ENCODE data around the gene SRP54.
A peak's percentile ranks its signal among the peaks of the same experiment; 100 is the strongest.
"Not testable (repeated sequence)": the region's sequence is repeated elsewhere in the genome, so short reads cannot be mapped to it uniquely, and the experiment has no call there.

The SRP54 gene

DNA sequence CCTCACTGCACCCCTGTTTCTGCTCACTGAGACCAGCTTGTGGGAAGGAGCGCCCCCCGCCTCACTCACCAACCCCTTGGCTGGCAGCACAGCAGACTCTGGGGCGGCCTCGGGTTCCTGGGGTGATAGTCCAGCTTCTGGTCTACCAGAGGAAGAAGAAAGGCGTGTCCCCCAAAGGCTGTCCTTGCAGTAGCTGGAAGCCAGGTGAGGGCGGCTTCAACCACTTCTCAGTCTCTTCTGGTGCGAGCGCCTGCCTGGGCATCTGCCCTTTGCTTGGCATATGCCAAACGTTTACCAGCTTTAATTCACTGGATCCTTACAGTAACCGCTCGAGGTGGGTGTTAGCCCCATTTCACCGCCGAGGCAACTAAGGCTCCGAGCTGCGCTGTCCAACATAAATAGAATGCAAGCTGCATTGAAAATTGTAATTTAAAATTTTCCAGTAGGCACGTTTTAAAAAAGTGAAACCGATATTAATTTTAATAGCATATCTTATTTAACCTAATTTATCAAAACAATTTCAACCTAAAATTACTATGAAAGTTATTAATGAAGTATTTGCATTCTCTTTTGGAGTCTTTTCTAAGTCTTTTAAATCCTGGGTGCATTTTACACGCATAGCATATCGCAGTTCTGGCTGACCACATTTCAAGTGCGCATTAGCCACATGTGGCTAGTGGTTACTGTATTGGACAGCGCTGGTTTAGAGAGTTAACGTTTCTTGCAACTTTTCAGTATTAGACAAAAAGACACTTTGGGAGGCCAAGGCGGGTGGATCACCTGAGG lies 64.2 kb downstream of the SRP54 start:
- DNase-seq (ENCODE audit: low read depth, low spot score), result peak; percentile 1

DNA sequence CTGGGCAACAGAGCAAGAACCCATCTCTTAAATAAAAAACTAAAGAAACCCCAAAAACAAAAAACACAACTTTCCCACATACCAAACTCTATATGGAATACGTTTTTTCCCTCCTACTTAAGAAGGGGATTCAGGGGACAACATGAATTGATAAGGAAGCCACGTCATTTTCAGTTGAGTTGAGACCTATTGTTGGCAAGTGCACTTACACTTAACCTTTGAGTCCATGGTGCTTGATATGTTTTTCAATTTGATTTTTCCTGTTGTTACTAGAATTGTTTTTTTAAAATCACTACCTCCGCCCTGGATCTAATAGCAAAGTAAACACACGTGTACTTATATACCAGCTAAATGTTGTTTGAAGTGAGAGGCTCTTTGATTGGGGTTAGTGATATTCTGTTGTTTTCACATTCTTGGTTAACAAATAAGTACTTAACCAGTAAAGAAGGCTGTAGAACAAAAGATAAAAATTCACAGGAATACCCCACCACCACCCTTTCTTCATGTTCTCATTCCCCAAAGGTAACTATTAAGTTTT lies 65.3 kb downstream of the SRP54 start:
- DNase-seq (ENCODE audit: low read depth, low spot score), result no peak

DNA sequence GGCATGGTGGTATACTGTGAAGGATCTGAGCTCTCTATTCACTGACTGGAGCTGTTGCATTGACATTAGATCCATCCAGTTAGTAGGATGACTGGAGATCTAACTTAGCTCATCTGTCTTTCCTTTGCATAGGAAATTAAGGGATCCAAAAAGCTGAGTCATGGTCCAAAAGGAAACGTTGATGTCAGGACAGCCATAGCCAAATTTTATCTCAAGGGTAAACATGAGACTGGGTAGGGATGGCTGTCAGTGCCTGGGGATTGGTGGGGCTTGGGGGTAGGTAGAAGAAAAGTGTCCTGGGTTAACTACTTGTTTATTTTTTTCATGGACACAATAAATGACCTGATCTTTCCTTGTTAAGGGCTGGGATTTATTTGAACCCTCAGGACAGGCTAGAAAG lies 67.9 kb downstream of the SRP54 start:
- DNase-seq (ENCODE audit: low read depth, low spot score), result no peak

DNA sequence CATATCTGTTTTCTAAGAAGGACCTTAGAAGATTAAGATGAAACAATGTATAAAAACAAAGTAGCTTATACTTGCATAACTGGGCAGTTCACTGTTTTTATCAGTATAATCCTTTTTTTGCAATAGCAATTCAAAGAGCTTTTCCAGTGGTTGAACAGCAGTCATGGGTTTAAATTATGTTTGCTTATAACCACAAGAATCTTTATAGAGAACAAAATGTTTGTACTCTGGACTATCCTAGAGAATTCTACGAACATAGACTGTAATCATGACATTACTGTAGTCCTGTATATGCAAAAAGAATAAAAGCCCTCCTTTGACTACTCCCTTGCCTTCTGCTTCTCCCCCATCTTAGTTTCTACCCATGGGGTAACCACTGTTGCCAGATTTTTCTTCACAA lies 69.0 kb downstream of the SRP54 start:
- no peak for DNase-seq (ENCODE audit: low read depth, low spot score)

DNA sequence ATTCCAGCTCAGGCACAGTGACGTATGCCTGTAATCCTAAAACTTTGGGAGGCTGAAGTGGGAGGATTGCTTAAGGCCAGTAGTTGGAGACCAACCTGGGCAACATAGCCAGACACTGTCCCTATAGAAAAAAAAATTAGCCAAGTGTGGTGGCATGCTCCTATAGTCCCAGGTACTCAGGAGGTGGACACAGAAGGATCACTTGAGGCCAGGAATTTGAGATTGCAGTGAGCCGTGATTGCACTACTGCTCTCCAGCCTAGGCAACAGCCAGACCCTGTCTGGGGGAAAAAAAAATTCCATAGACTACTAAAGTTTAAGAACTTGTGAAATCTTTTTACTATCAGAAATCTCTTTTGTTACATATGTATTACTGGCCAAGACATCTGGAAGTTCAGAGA lies 69.8 kb downstream of the SRP54 start:
- DNase-seq (ENCODE audit: low read depth, low spot score), result no peak

DNA sequence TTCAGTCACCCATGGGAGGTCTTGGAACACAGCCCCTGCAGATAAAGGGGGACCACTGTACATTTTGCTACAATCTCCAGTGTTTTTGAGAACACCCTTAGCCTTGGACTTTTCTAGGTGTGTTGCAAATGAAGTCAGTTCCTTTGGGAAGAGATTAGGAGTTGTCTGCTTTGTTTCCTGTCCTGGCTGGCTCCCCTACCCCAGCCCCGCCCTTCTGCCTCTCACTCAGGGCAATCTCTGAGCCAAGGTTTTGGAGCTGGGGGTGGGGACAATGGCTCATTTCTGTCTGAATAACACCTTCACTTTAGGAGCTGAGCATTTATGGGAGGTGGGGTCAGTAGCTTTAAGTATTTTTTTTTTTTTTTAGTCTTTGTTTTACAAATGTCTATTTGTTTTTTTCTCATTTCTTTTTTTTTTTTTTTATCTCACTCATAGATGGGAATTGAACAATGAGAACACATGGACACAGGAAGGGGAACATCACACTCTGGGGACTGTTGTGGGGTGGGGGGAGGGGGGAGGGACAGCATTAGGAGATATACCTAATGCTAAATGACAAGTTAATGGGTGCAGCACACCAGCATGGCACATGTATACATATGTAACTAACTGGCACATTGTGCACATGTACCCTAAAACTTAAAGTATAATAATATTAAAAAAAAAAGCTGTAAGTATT lies 78.5 kb downstream of the SRP54 start:
- not testable (repeated sequence) for DNase-seq (ENCODE audit: low read depth, low spot score)

DNA sequence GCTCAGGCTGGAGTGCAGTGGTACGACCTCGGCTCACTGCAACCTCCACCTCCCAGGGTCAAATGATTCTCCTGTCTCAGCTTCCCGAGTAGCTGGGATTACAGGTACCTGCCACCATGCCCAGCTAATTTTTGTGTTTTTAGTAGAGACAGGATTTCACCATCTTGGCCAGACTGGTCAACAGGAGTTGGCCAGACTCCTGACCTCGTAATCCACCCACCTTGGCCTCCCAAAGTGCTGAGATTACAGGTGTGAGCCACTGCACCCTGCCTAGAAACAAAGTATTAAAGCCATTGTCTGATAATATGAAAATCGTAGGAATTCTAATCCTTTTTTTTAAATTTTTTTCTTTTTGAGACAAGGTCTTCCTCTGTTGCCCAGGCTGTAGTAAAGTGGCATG lies 82.9 kb downstream of the SRP54 start:
- DNase-seq (ENCODE audit: low read depth, low spot score), result not testable (repeated sequence)

DNA sequence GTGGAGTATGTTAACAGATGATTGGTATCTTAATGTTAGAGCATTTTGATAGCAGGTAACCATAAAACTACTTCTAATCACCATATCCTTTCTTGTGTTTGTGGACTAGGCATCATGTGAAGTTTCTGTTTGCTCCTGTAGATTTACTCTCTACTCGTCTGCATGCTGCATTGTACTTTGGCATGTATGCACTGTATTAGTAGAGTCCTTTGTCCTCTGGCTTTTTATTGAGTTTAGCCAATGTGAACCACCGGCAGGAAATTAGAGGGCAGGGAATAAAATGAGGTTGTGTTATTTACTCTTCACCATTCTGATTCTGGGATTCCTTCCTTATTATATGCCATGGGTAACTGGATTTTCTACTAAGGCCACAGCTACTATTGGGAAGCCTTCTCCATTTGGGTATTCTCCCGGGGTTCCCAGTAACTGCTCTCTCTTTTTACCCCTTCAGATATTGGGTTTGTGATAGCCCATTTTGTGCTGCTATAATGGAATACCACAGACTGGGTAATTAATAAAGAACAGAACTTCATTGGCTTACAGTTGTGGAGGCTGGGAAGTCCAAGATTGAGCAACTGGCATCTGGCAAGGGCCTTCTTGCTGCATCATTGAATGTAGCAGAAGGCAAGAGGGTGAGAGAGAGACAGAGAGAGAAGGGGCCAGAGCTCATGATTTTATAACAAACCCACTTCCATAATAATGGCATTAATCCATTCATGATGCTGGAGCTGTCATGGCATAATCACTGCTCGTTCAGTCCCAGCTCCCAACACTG lies 85.6 kb downstream of the SRP54 start:
- DNase-seq (ENCODE audit: low read depth, low spot score), result no peak

DNA sequence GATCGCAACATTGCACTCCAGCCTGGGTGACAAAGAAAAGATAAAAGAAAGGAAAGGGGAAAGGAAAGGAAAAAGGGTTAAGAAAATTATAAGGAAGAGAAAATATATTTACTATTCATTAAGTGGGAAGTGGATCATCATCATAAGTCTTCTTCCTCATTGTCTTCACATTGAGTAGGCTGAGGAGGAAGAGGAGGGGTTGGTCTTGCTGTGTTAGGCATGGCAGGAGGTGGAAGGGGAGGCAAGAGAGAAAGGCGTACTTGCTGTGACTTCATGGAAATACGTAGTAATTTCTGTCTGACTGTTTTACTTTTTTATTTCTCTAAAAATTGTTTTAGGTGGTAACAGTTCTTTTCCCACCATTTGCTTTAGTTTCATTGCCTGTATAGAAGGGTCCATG lies 89.4 kb downstream of the SRP54 start:
- DNase-seq (ENCODE audit: low read depth, low spot score), result no peak

DNA sequence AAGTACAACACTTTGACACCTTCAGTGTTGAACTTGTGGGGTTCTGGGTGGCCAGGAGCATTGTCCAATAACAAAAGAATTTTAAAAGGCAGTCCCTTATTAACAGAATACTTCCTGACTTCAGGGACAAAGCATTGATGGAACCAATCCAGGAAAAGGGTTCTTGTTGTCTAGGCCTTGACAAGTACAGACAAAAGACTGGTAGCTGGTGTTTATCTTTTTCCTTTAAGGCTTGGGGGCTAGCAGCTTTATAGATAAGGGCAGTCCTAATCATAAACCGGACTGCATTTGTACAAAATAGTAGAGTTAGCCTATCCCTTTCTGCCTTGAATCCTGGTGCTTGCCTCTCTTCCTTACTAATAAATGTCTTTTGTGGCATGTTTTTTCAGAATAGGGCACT lies 90.7 kb downstream of the SRP54 start:
- no peak for DNase-seq (ENCODE audit: low read depth, low spot score)

DNA sequence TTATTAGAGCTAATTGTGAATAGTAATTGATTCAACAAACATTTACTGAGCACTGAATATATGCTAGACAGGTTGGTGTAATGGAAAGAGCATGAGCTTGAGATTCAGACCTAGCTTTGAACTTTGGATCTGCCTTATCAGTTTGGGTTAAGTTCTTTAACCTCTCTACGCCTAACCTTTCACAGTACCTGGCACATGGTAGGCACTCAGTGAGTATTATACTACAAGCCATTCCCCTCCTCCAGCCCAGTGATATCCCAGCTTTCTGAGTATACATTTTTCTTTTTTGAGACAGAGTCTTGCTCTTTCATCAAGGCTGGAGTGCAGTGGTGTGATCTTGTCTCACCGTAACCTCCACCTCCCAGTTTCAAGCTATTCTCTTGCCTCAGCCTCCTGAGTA lies 95.3 kb downstream of the SRP54 start:
- no peak for DNase-seq (ENCODE audit: low read depth, low spot score)
